ENCODE measurements around the gene SLX4IP.

DNA sequence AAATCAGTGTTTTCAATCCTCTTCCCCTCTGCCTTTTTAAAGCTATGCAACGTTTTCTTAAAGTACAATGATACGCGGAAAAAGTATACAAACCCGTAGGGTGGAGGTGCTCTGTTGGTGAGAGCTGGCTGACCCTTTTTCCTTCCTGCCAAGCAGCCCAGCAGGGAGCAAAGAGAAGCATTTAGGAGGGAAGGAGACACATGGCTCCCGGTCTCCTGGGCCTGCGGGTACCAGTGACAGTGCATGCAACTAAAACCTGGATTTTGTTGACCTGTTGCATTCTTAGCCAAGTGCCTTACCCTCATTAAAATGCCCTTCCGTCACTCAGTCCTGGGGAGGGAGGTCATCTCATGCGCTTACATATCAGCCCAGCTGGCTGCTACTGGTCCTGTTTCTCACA lies 87.2 kb downstream of the SLX4IP start:
- TF ChIP-seq, protein P1, sequence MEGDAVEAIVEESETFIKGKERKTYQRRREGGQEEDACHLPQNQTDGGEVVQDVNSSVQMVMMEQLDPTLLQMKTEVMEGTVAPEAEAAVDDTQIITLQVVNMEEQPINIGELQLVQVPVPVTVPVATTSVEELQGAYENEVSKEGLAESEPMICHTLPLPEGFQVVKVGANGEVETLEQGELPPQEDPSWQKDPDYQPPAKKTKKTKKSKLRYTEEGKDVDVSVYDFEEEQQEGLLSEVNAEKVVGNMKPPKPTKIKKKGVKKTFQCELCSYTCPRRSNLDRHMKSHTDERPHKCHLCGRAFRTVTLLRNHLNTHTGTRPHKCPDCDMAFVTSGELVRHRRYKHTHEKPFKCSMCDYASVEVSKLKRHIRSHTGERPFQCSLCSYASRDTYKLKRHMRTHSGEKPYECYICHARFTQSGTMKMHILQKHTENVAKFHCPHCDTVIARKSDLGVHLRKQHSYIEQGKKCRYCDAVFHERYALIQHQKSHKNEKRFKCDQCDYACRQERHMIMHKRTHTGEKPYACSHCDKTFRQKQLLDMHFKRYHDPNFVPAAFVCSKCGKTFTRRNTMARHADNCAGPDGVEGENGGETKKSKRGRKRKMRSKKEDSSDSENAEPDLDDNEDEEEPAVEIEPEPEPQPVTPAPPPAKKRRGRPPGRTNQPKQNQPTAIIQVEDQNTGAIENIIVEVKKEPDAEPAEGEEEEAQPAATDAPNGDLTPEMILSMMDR (IDR thresholded peaks at IDR 0.05 in 8 of 11, conservative IDR thresholded peaks at IDR 0.05 in 3 of 11), result no peak
- TF ChIP-seq POLR2AphosphoS5 (IDR thresholded peaks at IDR 0.05) (no peak), POLR2A (IDR thresholded peaks at IDR 0.05) (no peak)
